Urinary bladder (tissue), 4 donors: ENCODE results near the gene MAFB. TPM values are rescaled to one million over a fixed set of nuclear protein-coding genes. Genes with fewer than 3 reads are reported as not detected.

Source experiments
- DNase-seq: peaks from one replicate; pipeline ENCODE4 v3.0.0-alpha.2; 2015; ENCODE audit errors: extremely low spot score
- H3K27ac ChIP-seq: one replicate; pipeline ENCODE4 v1.5.1; 2013; ENCODE audit warnings: low read depth, mild to moderate bottlenecking, moderate library complexity
- H3K36me3 ChIP-seq: one replicate; pipeline ENCODE4 v1.6.1; 2013; ENCODE audit warnings: mild to moderate bottlenecking, moderate library complexity; ENCODE audit not compliant: insufficient read depth
- H3K4me1 ChIP-seq: one replicate; pipeline ENCODE4 v1.6.1; 2013; ENCODE audit warnings: mild to moderate bottlenecking, moderate library complexity; ENCODE audit not compliant: insufficient read depth
- H3K4me3 ChIP-seq: one replicate; pipeline ENCODE4 v1.5.1; 2013; ENCODE audit warnings: low read depth, low read length
- WGBS: extraction: QIAGEN DNeasy Blood & Tissue Kit; methylation state at CpG from one replicate; pipeline ENCODE4 v1.1.7; 2013; 5-methylcytosine and 5-hydroxymethylcytosine counted together
- polyA plus RNA-seq: library from polyadenylated mRNA; stranded (reverse); fragments of 200-250 nt; gene quantifications from one replicate; pipeline ENCODE4 v1.2.3, GENCODE V29; 2013
- total RNA-seq: library from RNA; depleted of rRNA; stranded (reverse); fragments of >200 nt; gene quantifications from one replicate; pipeline ENCODE4 v1.2.3, GENCODE V29; 2014
- donor health status: healthy with polysubstance abuse.
- donor health status: healthy.

The MAFB gene
- total and polyA plus RNA-seq, 2 donors = 9.1 to 20.0 TPM

GRCh38 chr20:40669692-40670091 is 19.3 kb downstream of the MAFB start:
- no peak overlapping the region for H3K4me3 ChIP-seq
- WGBS = 85% methylated on average over 3 of the region's 3 CpGs
- H3K4me1 ChIP-seq = no peaks in the 10 kb centered on the region
- no peaks in the 10 kb centered on the region for H3K36me3 ChIP-seq
- no peak overlapping the region for H3K27ac ChIP-seq
- no peak for DNase-seq

GRCh38 chr20:40668449-40669228 is 20.4 kb downstream of the MAFB start:
- H3K27ac ChIP-seq = no peak overlapping the region
- no peaks in the 10 kb centered on the region for H3K36me3 ChIP-seq
- H3K4me1 ChIP-seq = no peaks in the 10 kb centered on the region
- DNase-seq = no peak
- 81% methylated on average over 7 of the region's 7 CpGs for WGBS
- H3K4me3 ChIP-seq = no peak overlapping the region

- no peak for DNase-seq
- H3K27ac ChIP-seq = no peak overlapping the region
- no peaks in the 10 kb centered on the region for H3K4me1 ChIP-seq
- WGBS = 96% methylated on average over 3 of the region's 3 CpGs
- no peak overlapping the region for H3K4me3 ChIP-seq
- no peaks in the 10 kb centered on the region for H3K36me3 ChIP-seq
These were observed 21.5 kb downstream of the MAFB start for GRCh38 chr20:40667503-40667902.

GRCh38 chr20:40666336-40666735 is 22.7 kb downstream of the MAFB start:
- H3K36me3 ChIP-seq = no peaks in the 10 kb centered on the region
- H3K4me3 ChIP-seq = no peak overlapping the region
- H3K27ac ChIP-seq = no peak overlapping the region
- 85% methylated on average over 9 of the region's 9 CpGs for WGBS
- DNase-seq = no peak
- H3K4me1 ChIP-seq = no peaks in the 10 kb centered on the region

GRCh38 chr20:40664891-40665290 is 24.1 kb downstream of the MAFB start:
- no peak overlapping the region for H3K4me3 ChIP-seq
- H3K36me3 ChIP-seq = no peaks in the 10 kb centered on the region
- 93% methylated on average over 5 of the region's 5 CpGs for WGBS
- DNase-seq = no peak
- H3K4me1 ChIP-seq = no peaks in the 10 kb centered on the region
- H3K27ac ChIP-seq = no peak overlapping the region

GRCh38 chr20:40663991-40664880 is 24.8 kb downstream of the MAFB start:
- Histone ChIP-seq H3K36me3 (no peaks in the 10 kb centered on the region), H3K27ac (no peak overlapping the region), H3K4me1 (no peaks in the 10 kb centered on the region), H3K4me3 (no peak overlapping the region)
- WGBS = 70% methylated on average over 14 of the region's 14 CpGs
- DNase-seq = no peak

- 78% methylated on average over 9 of the region's 9 CpGs for WGBS
- DNase-seq = no peak
- no peak overlapping the region for H3K4me3 ChIP-seq
- H3K4me1 ChIP-seq = no peaks in the 10 kb centered on the region
- H3K36me3 ChIP-seq = no peaks in the 10 kb centered on the region
- no peak overlapping the region for H3K27ac ChIP-seq
These were observed 25.7 kb downstream of the MAFB start for GRCh38 chr20:40663304-40663790.

- no peak overlapping the region for H3K27ac ChIP-seq
- WGBS = 86% methylated on average over 3 of the region's 3 CpGs
- no peak for DNase-seq
- no peaks in the 10 kb centered on the region for H3K36me3 ChIP-seq
- H3K4me1 ChIP-seq = no peaks in the 10 kb centered on the region
- no peak overlapping the region for H3K4me3 ChIP-seq
These were observed 29.5 kb downstream of the MAFB start for GRCh38 chr20:40659567-40659966.

GRCh38 chr20:40658509-40658908 is 30.5 kb downstream of the MAFB start:
- Histone ChIP-seq H3K4me3 (no peak overlapping the region), H3K4me1 (no peaks in the 10 kb centered on the region), H3K36me3 (no peaks in the 10 kb centered on the region), H3K27ac (no peak overlapping the region)
- DNase-seq = no peak
- 97% methylated on average over 3 of the region's 3 CpGs for WGBS

- WGBS = 53% methylated on average over 4 of the region's 4 CpGs
- DNase-seq = no peak
- H3K4me1 ChIP-seq = no peaks in the 10 kb centered on the region
- no peaks in the 10 kb centered on the region for H3K36me3 ChIP-seq
- H3K4me3 ChIP-seq = no peak overlapping the region
- no peak overlapping the region for H3K27ac ChIP-seq
These were observed 31.5 kb downstream of the MAFB start for GRCh38 chr20:40657526-40657925.

GRCh38 chr20:40655451-40655850 is 33.6 kb downstream of the MAFB start:
- no peak for DNase-seq
- Histone ChIP-seq H3K4me3 (no peak overlapping the region), H3K36me3 (no peaks in the 10 kb centered on the region), H3K4me1 (no peaks in the 10 kb centered on the region), H3K27ac (no peak overlapping the region)
- 93% methylated on average over 6 of the region's 6 CpGs for WGBS

- 77% methylated on average over 4 of the region's 4 CpGs for WGBS
- Histone ChIP-seq H3K27ac (no peak overlapping the region), H3K4me3 (no peak overlapping the region), H3K4me1 (no peaks in the 10 kb centered on the region), H3K36me3 (no peaks in the 10 kb centered on the region)
- DNase-seq = no peak
These were observed 34.2 kb downstream of the MAFB start for GRCh38 chr20:40654876-40655275.

GRCh38 chr20:40652441-40652987 is 36.5 kb downstream of the MAFB start:
- no peaks in the 10 kb centered on the region for H3K4me1 ChIP-seq
- DNase-seq = no peak
- no peak overlapping the region for H3K27ac ChIP-seq
- WGBS = 72% methylated on average over 8 of the region's 8 CpGs
- H3K36me3 ChIP-seq = no peaks in the 10 kb centered on the region
- no peak overlapping the region for H3K4me3 ChIP-seq

GRCh38 chr20:40651151-40651550 is 37.9 kb downstream of the MAFB start:
- Histone ChIP-seq H3K36me3 (no peaks in the 10 kb centered on the region), H3K4me3 (no peak overlapping the region), H3K27ac (no peak overlapping the region), H3K4me1 (no peaks in the 10 kb centered on the region)
- no peak for DNase-seq
- WGBS = 70% methylated on average over 2 of the region's 2 CpGs
